ENCODE measurements around the gene MOB2.

Gene MOB2

DNA sequence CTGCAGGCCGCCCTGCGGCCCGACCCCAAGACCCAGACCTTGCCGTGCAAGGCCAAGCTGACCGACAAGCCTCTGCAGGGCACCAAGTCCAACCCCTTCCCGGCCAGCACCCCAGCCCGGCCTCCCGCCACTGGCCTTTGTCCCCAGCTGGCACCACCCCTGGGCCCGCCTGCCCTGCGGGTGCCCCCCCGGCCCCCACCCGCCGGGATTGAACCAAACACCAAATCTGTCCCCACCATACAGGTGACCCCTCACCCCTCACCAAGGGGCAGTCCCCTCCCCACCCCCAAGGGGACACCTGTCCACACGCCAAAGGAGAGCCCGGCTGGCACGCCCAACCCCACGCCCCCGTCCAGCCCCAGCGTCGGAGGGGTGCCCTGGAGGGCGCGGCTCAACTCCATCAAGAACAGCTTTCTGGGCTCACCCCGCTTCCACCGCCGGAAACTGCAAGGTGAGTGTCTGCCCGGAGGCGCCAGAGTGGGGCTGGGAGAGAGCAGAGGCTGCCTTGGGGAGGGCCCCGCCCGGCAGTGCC lies 36.2 kb downstream of the MOB2 start:
- Histone ChIP-seq H3K4me2 (ENCODE audit: low read depth, low read length, poor library complexity, severe bottlenecking) (no peak overlapping the region), H3K4me1 (ENCODE audit: insufficient read depth, low read length, poor library complexity, severe bottlenecking) (no peaks in the 10 kb centered on the region), H3K79me2 (ENCODE audit: insufficient read depth, low read length) (no peaks in the 10 kb centered on the region), H3K9ac (ENCODE audit: low read depth, low read length, poor library complexity, severe bottlenecking) (no peak overlapping the region), H4K20me1 (ENCODE audit: insufficient read depth, low read length, poor library complexity, severe bottlenecking) (no peaks in the 10 kb centered on the region), H3K9me3 (ENCODE audit: insufficient read depth, low read depth, low read length) (no peaks in the 10 kb centered on the region), H3K27me3 (ENCODE audit: insufficient read depth, low read length, poor library complexity, severe bottlenecking) (no peaks in the 10 kb centered on the region), H3K9me2 (replicated peaks; ENCODE audit: low read depth, low read length) (no peaks in the 10 kb centered on the region), H3F3A (ENCODE audit: low read depth) (no peaks in the 10 kb centered on the region), H3K4me3 (ENCODE audit: low read length, poor library complexity, severe bottlenecking) (no peak overlapping the region), H2AFZ (ENCODE audit: low read length) (no peak overlapping the region), H3K36me3 (ENCODE audit: insufficient read depth, low read length) (no peaks in the 10 kb centered on the region)
- no peak for TF ChIP-seq EZH2phosphoT487 (IDR thresholded peaks at IDR 0.05; ENCODE audit: borderline replicate concordance)
- TF ChIP-seq, protein P1, sequence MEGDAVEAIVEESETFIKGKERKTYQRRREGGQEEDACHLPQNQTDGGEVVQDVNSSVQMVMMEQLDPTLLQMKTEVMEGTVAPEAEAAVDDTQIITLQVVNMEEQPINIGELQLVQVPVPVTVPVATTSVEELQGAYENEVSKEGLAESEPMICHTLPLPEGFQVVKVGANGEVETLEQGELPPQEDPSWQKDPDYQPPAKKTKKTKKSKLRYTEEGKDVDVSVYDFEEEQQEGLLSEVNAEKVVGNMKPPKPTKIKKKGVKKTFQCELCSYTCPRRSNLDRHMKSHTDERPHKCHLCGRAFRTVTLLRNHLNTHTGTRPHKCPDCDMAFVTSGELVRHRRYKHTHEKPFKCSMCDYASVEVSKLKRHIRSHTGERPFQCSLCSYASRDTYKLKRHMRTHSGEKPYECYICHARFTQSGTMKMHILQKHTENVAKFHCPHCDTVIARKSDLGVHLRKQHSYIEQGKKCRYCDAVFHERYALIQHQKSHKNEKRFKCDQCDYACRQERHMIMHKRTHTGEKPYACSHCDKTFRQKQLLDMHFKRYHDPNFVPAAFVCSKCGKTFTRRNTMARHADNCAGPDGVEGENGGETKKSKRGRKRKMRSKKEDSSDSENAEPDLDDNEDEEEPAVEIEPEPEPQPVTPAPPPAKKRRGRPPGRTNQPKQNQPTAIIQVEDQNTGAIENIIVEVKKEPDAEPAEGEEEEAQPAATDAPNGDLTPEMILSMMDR (conservative IDR thresholded peaks at IDR 0.05; ENCODE audit: low read length), result no peak

DNA sequence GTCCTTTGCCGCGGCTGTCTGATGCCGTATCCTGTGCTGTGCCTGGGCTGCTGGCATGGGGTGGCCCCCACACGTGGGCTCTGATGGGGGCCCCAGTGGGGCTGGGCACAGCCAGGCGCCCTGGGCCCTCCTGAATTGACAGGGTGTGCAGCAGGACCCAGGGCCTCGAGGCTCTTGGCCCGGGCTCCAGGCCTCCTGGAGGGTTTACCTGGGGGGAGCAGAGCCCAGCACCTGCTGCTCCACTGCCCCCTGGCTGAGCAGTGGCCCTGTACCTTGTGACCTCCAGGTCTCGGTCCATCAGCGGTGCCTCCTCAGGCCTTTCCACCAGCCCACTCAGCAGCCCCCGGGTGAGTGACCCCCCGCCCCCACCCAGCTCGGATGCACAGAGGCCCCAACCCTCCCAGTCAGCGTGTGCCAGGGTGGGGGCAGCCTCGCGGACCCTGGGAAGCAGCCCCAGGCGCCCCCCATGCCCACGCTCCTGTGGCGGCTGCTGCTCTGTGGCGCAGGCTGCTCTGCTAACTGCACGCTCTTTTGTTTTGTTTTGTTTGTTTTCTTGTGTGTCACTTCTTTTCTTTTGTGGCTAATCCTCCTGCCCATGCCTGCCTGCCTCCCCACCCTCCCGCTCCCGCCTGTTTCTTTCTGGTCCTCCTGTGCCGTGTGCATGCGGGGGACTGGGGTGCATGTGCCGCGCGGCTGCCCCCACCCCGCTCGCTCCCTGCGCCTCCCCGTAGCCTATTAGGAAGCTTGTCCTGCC lies 36.9 kb downstream of the MOB2 start:
- Histone ChIP-seq H3K9ac (ENCODE audit: low read depth, low read length, poor library complexity, severe bottlenecking) (no peak overlapping the region), H4K20me1 (ENCODE audit: insufficient read depth, low read length, poor library complexity, severe bottlenecking) (no peaks in the 10 kb centered on the region), H3K36me3 (ENCODE audit: insufficient read depth, low read length) (no peaks in the 10 kb centered on the region), H3K79me2 (ENCODE audit: insufficient read depth, low read length) (no peaks in the 10 kb centered on the region), H3K4me1 (ENCODE audit: insufficient read depth, low read length, poor library complexity, severe bottlenecking) (no peaks in the 10 kb centered on the region), H3K27me3 (ENCODE audit: insufficient read depth, low read length, poor library complexity, severe bottlenecking) (no peaks in the 10 kb centered on the region), H2AFZ (ENCODE audit: low read length) (no peak overlapping the region), H3F3A (ENCODE audit: low read depth) (no peaks in the 10 kb centered on the region), H3K4me2 (ENCODE audit: low read depth, low read length, poor library complexity, severe bottlenecking) (no peak overlapping the region), H3K4me3 (ENCODE audit: low read length, poor library complexity, severe bottlenecking) (no peak overlapping the region), H3K9me2 (replicated peaks; ENCODE audit: low read depth, low read length) (no peaks in the 10 kb centered on the region), H3K9me3 (ENCODE audit: insufficient read depth, low read depth, low read length) (no peaks in the 10 kb centered on the region)
- no peak for TF ChIP-seq EZH2phosphoT487 (IDR thresholded peaks at IDR 0.05; ENCODE audit: borderline replicate concordance)
- TF ChIP-seq, protein P1 (conservative IDR thresholded peaks at IDR 0.05; ENCODE audit: low read length), result no peak

DNA sequence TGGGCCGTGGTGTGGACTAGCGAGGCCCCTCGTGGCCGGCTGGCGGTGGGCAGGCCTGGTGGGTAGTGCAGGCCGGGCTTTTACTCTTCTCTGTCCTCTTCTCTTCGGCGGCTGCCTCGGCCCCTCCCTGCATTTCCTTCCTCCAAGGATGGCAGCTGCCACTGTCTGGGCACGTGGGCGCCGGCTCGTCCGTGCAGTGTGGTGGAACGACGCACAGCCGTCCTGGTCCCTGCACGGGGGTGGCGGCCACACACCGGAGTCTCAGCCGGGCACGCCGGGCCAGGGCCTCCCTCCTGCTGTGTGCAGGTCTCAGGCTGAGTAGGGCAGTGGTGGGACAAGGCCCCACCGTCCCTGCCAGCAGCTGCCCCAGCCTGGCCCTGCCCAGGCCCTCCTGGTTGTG lies 37.7 kb downstream of the MOB2 start:
- Histone ChIP-seq H3K79me2 (ENCODE audit: insufficient read depth, low read length) (no peaks in the 10 kb centered on the region), H3K27me3 (ENCODE audit: insufficient read depth, low read length, poor library complexity, severe bottlenecking) (no peaks in the 10 kb centered on the region), H2AFZ (ENCODE audit: low read length) (no peak overlapping the region), H3F3A (ENCODE audit: low read depth) (no peaks in the 10 kb centered on the region), H3K4me2 (ENCODE audit: low read depth, low read length, poor library complexity, severe bottlenecking) (no peak overlapping the region), H3K9ac (ENCODE audit: low read depth, low read length, poor library complexity, severe bottlenecking) (no peak overlapping the region), H4K20me1 (ENCODE audit: insufficient read depth, low read length, poor library complexity, severe bottlenecking) (no peaks in the 10 kb centered on the region), H3K4me1 (ENCODE audit: insufficient read depth, low read length, poor library complexity, severe bottlenecking) (no peaks in the 10 kb centered on the region), H3K9me3 (ENCODE audit: insufficient read depth, low read depth, low read length) (no peaks in the 10 kb centered on the region; the same call in 1 of the 2 replicates), H3K4me3 (ENCODE audit: low read length, poor library complexity, severe bottlenecking) (no peak overlapping the region), H3K36me3 (ENCODE audit: insufficient read depth, low read length) (no peaks in the 10 kb centered on the region), H3K9me2 (replicated peaks; ENCODE audit: low read depth, low read length) (no peaks in the 10 kb centered on the region)
- TF ChIP-seq, protein P1 (conservative IDR thresholded peaks at IDR 0.05; ENCODE audit: low read length), result no peak
- no peak for TF ChIP-seq EZH2phosphoT487 (IDR thresholded peaks at IDR 0.05; ENCODE audit: borderline replicate concordance)
